A549 treated with GW870086 at 1 μM for 4 hours (cell line): Measurements from ENCODE around the gene ZSCAN29. TPM values are rescaled to one million over a fixed set of nuclear protein-coding genes. Genes with fewer than 3 reads are reported as not detected.

Source experiments
- total RNA-seq: library from RNA; stranded (reverse); fragments of 200-300 nt; extraction: Qiagen RNA extraction; gene quantifications from 5 replicates; pipeline ENCODE4 v1.2.3, GENCODE V29; 2022; ENCODE audit warnings: low read depth

ZSCAN29 gene
- total RNA-seq = 6.5 to 9.6 TPM (median 9.4 TPM) in 5 replicates

DNA sequence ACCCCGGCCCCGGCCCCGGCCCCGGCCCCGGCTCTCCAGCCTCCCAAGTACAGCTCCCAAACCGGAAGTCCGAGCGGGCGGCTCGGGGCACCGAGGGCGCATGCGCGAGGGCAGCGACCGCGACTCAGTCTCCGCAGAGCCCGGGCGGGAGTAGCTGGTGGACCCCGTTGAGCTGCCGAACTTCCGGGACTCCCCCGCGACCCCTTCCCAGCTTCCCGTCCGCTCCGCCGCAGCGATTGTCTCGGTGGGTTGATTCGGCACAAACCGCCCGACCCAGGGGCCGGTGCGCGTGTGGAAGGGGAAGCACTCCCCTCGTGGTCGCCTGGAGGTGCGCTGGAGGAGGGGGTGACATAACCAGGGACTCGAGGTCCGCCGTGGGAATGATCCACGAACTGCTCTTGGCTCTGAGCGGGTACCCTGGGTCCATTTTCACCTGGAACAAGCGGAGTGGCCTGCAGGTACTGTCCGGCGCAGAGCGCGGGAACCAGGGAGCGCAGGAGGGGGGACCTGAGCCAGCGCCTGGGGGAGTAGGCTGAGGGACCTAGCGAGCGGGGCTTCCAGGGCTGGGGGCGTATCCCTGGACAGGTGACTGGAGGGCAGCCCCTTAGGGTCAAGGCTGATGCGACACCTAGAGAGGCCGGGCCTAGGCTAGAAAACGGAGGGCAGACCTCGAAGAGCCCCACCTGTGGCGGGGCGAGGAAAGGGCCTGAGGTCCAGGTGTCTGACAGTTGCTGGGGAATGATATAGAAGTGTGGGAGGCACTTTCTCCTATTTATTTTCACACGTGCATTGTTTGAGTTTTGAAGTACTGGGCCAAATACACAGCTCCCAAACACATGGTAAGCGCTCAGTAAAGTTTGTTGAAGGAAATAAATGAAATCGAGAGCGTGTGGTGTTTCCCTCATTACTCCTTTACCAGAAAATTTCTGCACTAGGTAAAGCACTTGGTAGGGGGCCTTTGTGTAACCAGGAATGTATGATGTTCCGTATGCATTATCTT, at the start of gene ZSCAN29, which contains the start of gene TUBGCP4:
Gene ZSCAN29, minus strand, starts transcription at position 69 of the 1,000 bp plus-strand sequence. CDS start 1,130 bp downstream, outside the sequence.
Gene TUBGCP4, plus strand, starts transcription at position 127 of the 1,000 bp plus-strand sequence. Its CDS starts 254 bp downstream, at position 381.

DNA sequence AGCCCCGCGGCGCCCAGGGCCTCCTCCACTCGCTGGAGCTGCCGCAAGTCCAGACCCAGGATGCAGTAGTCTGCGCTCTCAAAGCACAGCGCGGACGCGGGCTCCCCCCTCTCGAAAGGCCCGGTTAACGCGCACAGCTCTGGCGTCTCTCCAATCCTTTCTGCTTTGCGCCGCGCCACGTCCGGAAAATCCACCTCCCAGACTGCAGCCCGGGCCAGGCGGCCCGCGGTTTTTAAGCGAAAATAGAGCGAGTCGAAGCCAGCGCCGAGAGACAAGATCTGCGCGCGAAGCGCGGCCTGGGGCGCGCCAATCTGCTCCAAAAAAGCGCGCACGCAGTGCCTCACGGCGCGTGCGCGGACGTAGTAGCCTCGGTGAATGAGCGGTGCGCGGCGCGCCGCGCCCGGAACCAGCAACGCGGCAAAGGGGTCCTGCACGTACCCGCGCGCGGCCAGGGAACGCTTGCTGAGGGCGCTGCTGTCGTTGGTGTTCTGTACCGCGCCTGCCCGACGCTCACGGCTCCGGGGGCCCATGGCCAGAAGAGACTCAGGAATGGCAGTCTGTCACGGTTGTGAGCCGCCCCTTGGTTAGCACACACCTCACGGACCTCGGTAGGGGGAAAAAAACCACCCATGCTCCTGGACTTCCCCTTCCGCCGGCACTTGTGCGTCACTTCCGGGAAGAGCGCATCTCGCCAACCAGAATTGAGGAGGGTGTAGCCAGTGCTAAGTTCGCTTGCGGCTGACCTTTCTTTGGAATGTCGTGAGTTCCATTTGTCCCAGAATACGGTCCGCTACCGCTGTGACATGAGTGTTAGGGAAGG, 40.7 kb downstream of the ZSCAN29 start, which contains the start of gene LCMT2:
Gene LCMT2, minus strand, starts transcription at position 614 of the 820 bp plus-strand sequence. Its CDS starts 84 bp downstream, at position 530.

Other genes with a start within 250 kb of the ZSCAN29 start
- gene TMEM62, start 237.5 kb downstream of the ZSCAN29 start, total RNA-seq = 8.4 to 10.3 TPM (median 8.9 TPM) in 5 replicates
- 25.8 to 27.9 TPM (median 27.4 TPM) in 5 replicates for gene CCNDBP1, start 185.6 kb downstream of the ZSCAN29 start, total RNA-seq
- gene EPB42, start 150.0 kb downstream of the ZSCAN29 start, total RNA-seq = not detected in 5 replicates
- gene TGM5, start 104.1 kb downstream of the ZSCAN29 start, total RNA-seq = not detected in 5 replicates
- not detected in 5 replicates for gene TGM7, start 68.8 kb downstream of the ZSCAN29 start, total RNA-seq
- gene LCMT2, start 40.5 kb downstream of the ZSCAN29 start, total RNA-seq = 6.1 to 7.7 TPM (median 6.7 TPM) in 5 replicates
- gene TUBGCP4, start 58 bp upstream of the ZSCAN29 start, total RNA-seq = 4.5 to 6.8 TPM (median 5.0 TPM) in 5 replicates
- gene TP53BP1, start 122.1 kb upstream of the ZSCAN29 start, total RNA-seq = 14.6 to 19.8 TPM (median 17.8 TPM) in 5 replicates
- 0.59 to 0.85 TPM (median 0.71 TPM) in 5 replicates for gene MAP1A, start 146.6 kb upstream of the ZSCAN29 start, total RNA-seq
- 5.0 to 8.2 TPM (median 6.5 TPM) in 5 replicates for gene PPIP5K1, start 219.2 kb upstream of the ZSCAN29 start, total RNA-seq
- gene CKMT1B, start 223.0 kb upstream of the ZSCAN29 start, total RNA-seq = 2.6 to 5.5 TPM (median 4.8 TPM) in 5 replicates
- 0.03 to 0.20 TPM (median 0.10 TPM) in 4 of 5 replicates, not detected in the other for gene STRC, start 247.8 kb upstream of the ZSCAN29 start, total RNA-seq